A549 (cell line): ENCODE data around the gene ARHGEF11. TPM values are rescaled to one million over a fixed set of nuclear protein-coding genes. Genes with fewer than 3 reads are reported as not detected.

Experiments used
- ATAC-seq, 2 experiments: fragments of 200-7000 bp in 1 of 2; fragments of >200 bp in 1 of 2; cut with Nextera tagmentation in 1 of 2; cut with Tn5 transposase in 1 of 2; 3 replicates each; pipeline versions ENCODE4 v1.8.0 to v1.9.1; 2018 to 2020; ENCODE audit warnings: mild to moderate bottlenecking in 1 of 2, moderate library complexity in 1 of 2
- CTCF ChIA-PET: fragments of 300-600 bp; sonication (Branson Sonifier 250); formaldehyde crosslinking; extraction: SDS; loops from one replicate; lab custom pipeline; 2021; ENCODE audit warnings: antibody characterized with exemption, inconsistent platforms; lab: Yijun Ruan, JAX
- POLR2A ChIA-PET: fragments of 350-600 bp; formaldehyde crosslinking; extraction: SDS; loops from one replicate; lab custom pipeline; 2021; ENCODE audit warnings: antibody characterized with exemption, inconsistent platforms; lab: Yijun Ruan, JAX
- DNase-seq, 2 experiments: peaks; one replicate each; pipeline versions ENCODE4 v3.0.0 to v3.0.0-alpha.2; 2011 to 2016; ENCODE audit warnings: low read depth in 1 of 2, low spot score in 1 of 2
- FAIRE-seq: peaks from 2 replicates; lab custom pipeline; 2011; peaks lifted over from hg19 to GRCh38; lab: Jason Lieb, UNC
- H3K27ac ChIP-seq, 2 experiments: fragments of >200 bp; sonication (Bioruptor Twin); formaldehyde crosslinking; 3 replicates each; pipeline ENCODE4 v1.5.1; 2016 to 2017
- H3K4me1 ChIP-seq: fragments of >200 bp; sonication (Bioruptor Twin); formaldehyde crosslinking; 3 replicates; pipeline ENCODE4 v1.6.1; 2016
- H3K4me2 ChIP-seq: fragments of >200 bp; sonication (Bioruptor Twin); formaldehyde crosslinking; 3 replicates; pipeline ENCODE4 v1.6.1; 2016
- H3K4me3 ChIP-seq: fragments of >200 bp; sonication (Bioruptor Twin); formaldehyde crosslinking; 3 replicates; pipeline ENCODE4 v1.5.1; 2016
- H3K9me3 ChIP-seq: fragments of >200 bp; sonication (Bioruptor Twin); formaldehyde crosslinking; 3 replicates; pipeline ENCODE4 v1.6.1; 2016
- BHLHE40 ChIP-seq: IDR thresholded peaks from 2 replicates; pipeline ENCODE4 v1.6.1; 2012; ENCODE audit warnings: low read depth, low read length, inconsistent platforms
- CBX2 ChIP-seq: fragments of 200-600 bp; sonication (generic); IDR thresholded peaks from 2 replicates; pipeline ENCODE4 v1.6.1; 2016; ENCODE audit warnings: low read depth, mild to moderate bottlenecking, borderline replicate concordance
- E2F6 ChIP-seq: IDR thresholded peaks from 2 replicates; pipeline ENCODE4 v1.6.1; 2012; ENCODE audit warnings: low read depth, borderline replicate concordance
- EHF ChIP-seq: fragments of 250-450 bp; sonication (Bioruptor Pico); IDR thresholded peaks from 2 replicates; pipeline ENCODE4 v1.5.0; 2020; ENCODE audit warnings: mild to moderate bottlenecking
- EHMT2 ChIP-seq: fragments of 200-600 bp; sonication (generic); IDR thresholded peaks from 2 replicates; pipeline ENCODE4 v1.6.1; 2016; ENCODE audit warnings: antibody characterized with exemption, low read depth, mild to moderate bottlenecking, moderate library complexity
- FOSL2 ChIP-seq, 2 experiments: fragments of 450-650 bp in 1 of 2; fragments of >200 bp in 1 of 2; sonication (Bioruptor Twin) in 1 of 2; formaldehyde crosslinking; IDR thresholded peaks; 2 replicates each; pipeline versions ENCODE4 v1.5.0 to v1.6.1; 2016 to 2020; ENCODE audit warnings: mild to moderate bottlenecking in 1 of 2, moderate library complexity in 1 of 2
- GATA3 ChIP-seq: IDR thresholded peaks from 2 replicates; pipeline ENCODE4 v1.6.1; 2012; ENCODE audit warnings: borderline replicate concordance
- HDAC2 ChIP-seq: fragments of 200-600 bp; sonication (generic); IDR thresholded peaks from 2 replicates; pipeline ENCODE4 v1.6.1; 2016
- HOXA7 ChIP-seq: fragments of 250-450 bp; sonication (Bioruptor Pico); IDR thresholded peaks from 2 replicates; pipeline ENCODE4 v1.5.0; 2020; ENCODE audit warnings: mild to moderate bottlenecking, moderate library complexity
- HOXB13 ChIP-seq: fragments of 250-450 bp; sonication (Bioruptor Pico); IDR thresholded peaks from 2 replicates; pipeline ENCODE4 v1.5.0; 2020; ENCODE audit warnings: low read depth, mild to moderate bottlenecking, moderate library complexity
- KDM1A ChIP-seq: fragments of 200-600 bp; sonication (generic); IDR thresholded peaks from 2 replicates; pipeline ENCODE4 v1.6.1; 2016; ENCODE audit warnings: low read depth, mild to moderate bottlenecking
- KDM5A ChIP-seq: fragments of 200-600 bp; sonication (generic); IDR thresholded peaks from 2 replicates; pipeline ENCODE4 v1.6.1; 2016; ENCODE audit warnings: antibody characterized with exemption, mild to moderate bottlenecking
- NFE2L2 ChIP-seq: fragments of 150-350 bp; conservative IDR thresholded peaks from 2 replicates; pipeline ENCODE4 v1.6.1; 2014; ENCODE audit warnings: low read length
- NPAS2 ChIP-seq: fragments of 250-450 bp; sonication (Bioruptor Pico); IDR thresholded peaks from 2 replicates; pipeline ENCODE4 v1.8.0; 2022; ENCODE audit warnings: mild to moderate bottlenecking, moderate library complexity, borderline replicate concordance
- NR3C1 ChIP-seq: fragments of >200 bp; sonication (Bioruptor Twin); formaldehyde crosslinking; IDR thresholded peaks from 3 replicates; pipeline ENCODE4 v1.6.1; 2017
- POLR2A ChIP-seq: IDR thresholded peaks from 2 replicates; pipeline ENCODE4 v1.6.1; 2012; ENCODE audit warnings: mild to moderate bottlenecking, low read length
- POLR2AphosphoS2 ChIP-seq: conservative IDR thresholded peaks from 2 replicates; pipeline ENCODE4 v1.6.1; 2012; ENCODE audit warnings: low read length, improper control_type of control experiment, inconsistent platforms
- RAD21 ChIP-seq, 2 experiments: fragments of >200 bp in 1 of 2; sonication (Bioruptor Twin) in 1 of 2; formaldehyde crosslinking in 1 of 2; IDR thresholded peaks in 1 of 2; conservative IDR thresholded peaks in 1 of 2; 2 replicates in 1 of 2; 3 replicates in 1 of 2; pipeline ENCODE4 v1.6.1; 2012 to 2018; ENCODE audit warnings: inconsistent platforms in 1 of 2
- RARB ChIP-seq: fragments of 250-450 bp; sonication (Bioruptor Pico); IDR thresholded peaks from 2 replicates; pipeline ENCODE4 v1.8.0; 2021; ENCODE audit warnings: mild to moderate bottlenecking, moderate library complexity
- REST ChIP-seq: fragments of 200-600 bp; sonication (generic); IDR thresholded peaks from 2 replicates; pipeline ENCODE4 v1.6.1; 2016; ENCODE audit warnings: antibody characterized with exemption, mild to moderate bottlenecking, moderate library complexity
- RNF2 ChIP-seq: fragments of 200-600 bp; sonication (generic); IDR thresholded peaks from 2 replicates; pipeline ENCODE4 v1.6.1; 2016; ENCODE audit warnings: low read depth, mild to moderate bottlenecking, antibody characterized with exemption, moderate library complexity, borderline replicate concordance
- SMC3 ChIP-seq: fragments of >200 bp; sonication (Bioruptor Twin); formaldehyde crosslinking; IDR thresholded peaks from 3 replicates; pipeline ENCODE4 v1.6.1; 2018; ENCODE audit warnings: inconsistent platforms
- SREBF2 ChIP-seq: fragments of 450-650 bp; IDR thresholded peaks from 2 replicates; pipeline ENCODE4 v1.6.1; 2014; ENCODE audit warnings: mild to moderate bottlenecking, moderate library complexity
- TFCP2L1 ChIP-seq: fragments of 250-450 bp; sonication (Bioruptor Pico); IDR thresholded peaks from 2 replicates; pipeline ENCODE4 v1.5.0; 2021; ENCODE audit warnings: mild to moderate bottlenecking
- WGBS: methylation state at CpG from one replicate; pipeline ENCODE4 v1.1.6; 2017; ENCODE audit errors: missing lambda C conversion rate; 5-methylcytosine and 5-hydroxymethylcytosine counted together
- polyA plus RNA-seq, 4 experiments: library from polyadenylated mRNA; depleted of rRNA in 3 of 4; stranded (reverse); fragments of >200 nt; fragmentation: RNase III in 1 of 4; extraction: RNeasy Plus Mini Kit Qiagen cat#74134 plus additional on column Dnase treatment in 1 of 4; gene quantifications; 2 replicates in 3 of 4; 3 replicates in 1 of 4; pipeline ENCODE4 v1.2.3, GENCODE V29; 2011 to 2017
- TF ChIP-seq, protein P1 (sequence below): fragments of 250-450 bp; sonication (Bioruptor Pico); IDR thresholded peaks from 2 replicates; pipeline ENCODE4 v1.5.0; 2020; ENCODE audit warnings: low read depth, mild to moderate bottlenecking, moderate library complexity

Gene ARHGEF11
- polyA plus RNA-seq, 2 of the 4 experiments (the other 2 are of a cell fraction): 15.7 to 17.1 TPM

DNA sequence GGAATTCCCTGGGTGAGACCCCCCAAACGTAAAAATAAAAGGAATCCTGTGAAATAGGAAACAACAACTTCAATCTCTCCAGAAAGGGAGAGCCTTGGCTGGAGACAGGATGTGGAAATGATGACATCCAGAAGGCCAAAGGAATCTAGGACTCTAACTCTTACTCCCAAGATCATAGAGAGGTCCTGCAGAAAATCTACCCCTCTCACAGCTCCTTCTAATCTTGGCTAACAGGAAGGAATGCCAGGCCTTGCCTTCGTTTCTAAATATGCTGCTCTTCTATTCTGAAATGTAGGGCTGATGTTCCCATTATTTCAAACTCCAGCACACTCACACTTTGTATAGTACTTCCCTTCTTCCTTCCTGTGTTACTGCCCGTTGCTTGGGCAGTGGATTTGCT is 40.7 kb downstream of the ARHGEF11 start (continued):
- TF ChIP-seq NFE2L2 (no peak), KDM5A (no peak), EHMT2 (no peak), FOSL2 (IDR thresholded peaks at IDR 0.05) (no peak), FOSL2 (CRISPR knock-in tag; IDR thresholded peaks at IDR 0.05) (no peak), SMC3 (no peak), E2F6 (no peak)
- TF ChIP-seq, all 56 proteins: peak for 0

DNA sequence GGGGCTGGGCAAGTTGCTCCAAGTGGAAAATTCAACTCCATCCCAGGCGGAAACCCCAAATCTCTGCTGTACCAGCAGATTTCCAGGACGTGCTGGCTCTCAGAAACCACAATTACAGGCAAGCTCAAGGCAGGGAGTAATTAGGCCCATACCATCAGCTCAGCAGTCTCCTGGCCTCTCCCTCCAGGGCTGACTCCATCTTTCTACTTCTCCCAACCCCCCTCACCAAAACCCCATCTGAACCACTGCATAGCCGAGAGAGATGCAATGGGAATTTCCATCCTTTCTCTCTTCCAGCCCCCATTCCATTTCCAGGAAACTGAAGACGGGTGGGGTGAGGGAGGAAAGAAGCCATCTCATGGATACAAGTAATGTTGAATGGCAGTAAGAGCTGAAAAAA is 41.2 kb downstream of the ARHGEF11 start:
- TF ChIP-seq POLR2A (no peak), RNF2 (no peak)
- ATAC-seq: no peak
- H3K27ac ChIP-seq: no peak overlapping the region
- WGBS: 87% methylated on average over 4 of the region's 4 CpGs
- no peaks in the 10 kb centered on the region for H3K9me3 ChIP-seq
- ChIA-PET POLR2A (no interaction called here), CTCF (interaction anchor here (1.1 to 1.5 kb wide), 4 partner anchors 11 to 207 kb away, joined by 3 read pairs; no protein-coding TSS in a partner anchor)
- FAIRE-seq: no peak
- H3K4me1 ChIP-seq: peaks cover 7% of the 10 kb centered on the region; the same call in 2 of the 3 replicates
- no peak overlapping the region for H3K4me3 ChIP-seq
- no peak overlapping the region for H3K4me2 ChIP-seq
- no peak for DNase-seq

DNA sequence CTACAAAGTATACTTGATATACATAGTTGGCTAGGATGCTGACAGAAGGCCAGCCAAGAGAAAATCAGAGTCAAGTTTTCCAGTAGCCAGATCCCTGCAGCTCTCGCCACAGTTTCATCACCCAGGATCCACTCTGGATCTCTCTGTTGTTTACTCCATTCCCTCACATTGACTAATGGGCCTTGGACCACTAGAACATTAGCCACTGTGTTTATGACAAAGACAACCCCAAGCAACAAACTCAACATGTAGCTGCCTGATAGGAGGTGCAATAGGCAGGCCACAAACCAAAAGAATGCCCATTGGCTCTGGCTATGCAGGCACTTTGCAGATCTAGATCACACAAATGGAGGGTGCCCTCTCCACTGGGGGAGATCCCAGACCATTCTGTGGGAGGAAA is 44.2 kb downstream of the ARHGEF11 start:
- FAIRE-seq: no peak
- CTCF ChIA-PET: no interaction called here
- ATAC-seq: no peak
- Histone ChIP-seq H3K4me1 (no peaks in the 10 kb centered on the region), H3K4me2 (no peak overlapping the region), H3K27ac (no peak overlapping the region), H3K9me3 (no peaks in the 10 kb centered on the region), H3K4me3 (no peak overlapping the region)
- POLR2A ChIA-PET: no interaction called here
- WGBS: 78% methylated on average over 1 of the region's 1 CpG
- TF ChIP-seq NPAS2 (no peak), HOXA7 (CRISPR knock-in tag) (no peak), NR3C1 (no peak), FOSL2 (IDR thresholded peaks at IDR 0.05) (no peak), FOSL2 (CRISPR knock-in tag; IDR thresholded peaks at IDR 0.05) (no peak), KDM5A (no peak), RARB (CRISPR knock-in tag) (no peak), HOXB13 (CRISPR knock-in tag) (no peak), NFE2L2 (no peak), SMC3 (no peak), BHLHE40 (no peak), E2F6 (no peak), EHF (CRISPR knock-in tag) (no peak), HDAC2 (no peak), KDM1A (no peak), CBX2 (no peak), TFCP2L1 (CRISPR knock-in tag) (no peak), GATA3 (no peak)
- TF ChIP-seq, protein P1, sequence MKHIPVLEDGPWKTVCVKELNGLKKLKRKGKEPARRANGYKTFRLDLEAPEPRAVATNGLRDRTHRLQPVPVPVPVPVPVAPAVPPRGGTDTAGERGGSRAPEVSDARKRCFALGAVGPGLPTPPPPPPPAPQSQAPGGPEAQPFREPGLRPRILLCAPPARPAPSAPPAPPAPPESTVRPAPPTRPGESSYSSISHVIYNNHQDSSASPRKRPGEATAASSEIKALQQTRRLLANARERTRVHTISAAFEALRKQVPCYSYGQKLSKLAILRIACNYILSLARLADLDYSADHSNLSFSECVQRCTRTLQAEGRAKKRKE (CRISPR knock-in tag): no peak
- no peak for DNase-seq

- Histone ChIP-seq H3K4me3 (no peak overlapping the region), H3K4me2 (no peak overlapping the region), H3K27ac (no peak overlapping the region), H3K9me3 (no peaks in the 10 kb centered on the region), H3K4me1 (no peaks in the 10 kb centered on the region)
- no peak for ATAC-seq
- WGBS: 97% methylated on average over 5 of the region's 5 CpGs
- ChIA-PET CTCF (no interaction called here), POLR2A (no interaction called here)
- no peak for DNase-seq
- FAIRE-seq: no peak
- TF ChIP-seq REST (no peak), POLR2AphosphoS2 (no peak), RAD21 (conservative IDR thresholded peaks at IDR 0.05 in 1 of 2, IDR thresholded peaks at IDR 0.05 in 1 of 2) (no peak), SREBF2 (no peak), NPAS2 (no peak), KDM1A (no peak)
Observed at GRCh38 chr1:157000686-157001085, 44.9 kb downstream of the ARHGEF11 start.
